Breast epithelium (tissue), 3 donors: ENCODE measurements around the gene MAPK8IP1.

ENCODE experiments used
- CTCF ChIP-seq, 3 donors: fragments of 450-650 bp; IDR thresholded peaks; one replicate each; pipeline ENCODE4 v1.5.1; 2016 to 2017; ENCODE audit warnings: antibody characterized with exemption in 3 of 3, mild to moderate bottlenecking in 3 of 3, moderate library complexity in 3 of 3
- POLR2A ChIP-seq: fragments of 450-650 bp; IDR thresholded peaks from one replicate; pipeline ENCODE4 v1.6.1; 2016; ENCODE audit warnings: antibody characterized with exemption, mild to moderate bottlenecking, moderate library complexity

GRCh38 chr11:45897556-45897955, 12.1 kb downstream of the MAPK8IP1 start:
- TF ChIP-seq POLR2A (no peak), CTCF (IDR thresholded peaks at IDR 0.05) (no peak)
